HCT116 (cell line): ENCODE results near the gene ZNF367. TPM values are rescaled to one million over a fixed set of nuclear protein-coding genes. Genes with fewer than 3 reads are reported as not detected.

ENCODE experiments used
- ATAC-seq: fragments of 200-7000 bp; cut with Tn5 transposase; 2 replicates; pipeline ENCODE4 v1.9.1; 2020; ENCODE audit warnings: mild to moderate bottlenecking, moderate library complexity
- BruUV-seq: library from RNA; stranded (reverse); fragments of 400-500 nt; replicated peaks from 2 replicates; lab custom pipeline; 2021; lab: Mats Ljungman, UMichigan
- CTCF ChIA-PET: fragments of 300-600 bp; sonication (Branson Sonifier 250); formaldehyde crosslinking; loops from one replicate; lab custom pipeline; 2021; ENCODE audit warnings: antibody characterized with exemption; lab: Charles Lee
- POLR2A ChIA-PET: fragments of 300-600, 350-600 bp; sonication (Branson Sonifier 250); formaldehyde crosslinking; loops from one replicate; lab custom pipeline; 2021; ENCODE audit warnings: antibody characterized with exemption; lab: Charles Lee
- RAD21 ChIA-PET, 2 experiments: fragments of 300-600 bp; sonication (Branson Sonifier 250); formaldehyde crosslinking; loops; one replicate each; lab custom pipeline; 2023; ENCODE audit warnings: low total read pairs in 2 of 2; ENCODE audit not compliant: uncharacterized antibody in 2 of 2, unreplicated experiment in 2 of 2, low non-redundant PET in 1 of 2; lab: Charles Lee
- DNase-seq: peaks from one replicate; pipeline ENCODE4 v3.0.0-alpha.2; 2010; ENCODE audit warnings: low read depth, low spot score
- H2AFZ ChIP-seq: fragments of 200-600 bp; shearing (Covaris generic), sonication (generic); 2 replicates; pipeline ENCODE4 v1.6.1; 2017; ENCODE audit warnings: low read depth, mixed run types, mixed read lengths, antibody characterized with exemption, low read length; ENCODE audit not compliant: poor library complexity, severe bottlenecking
- H3K27ac ChIP-seq: 2 replicates; pipeline ENCODE4 v1.5.1; 2012; ENCODE audit warnings: low read depth, low read length
- H3K27me3 ChIP-seq: fragments of 200-600 bp; sonication (generic); 2 replicates; pipeline ENCODE4 v1.6.1; 2016; ENCODE audit warnings: mixed run types, low read length, mixed read lengths; ENCODE audit not compliant: insufficient read depth
- H3K36me3 ChIP-seq, 2 experiments: fragments of 200-500 bp in 1 of 2; fragments of 200-600 bp in 1 of 2; sonication (Bioruptor generic) in 1 of 2; sonication (generic) in 1 of 2; 2 replicates each; pipeline versions ENCODE4 v1.5.1 to v1.6.1; 2014 to 2016; ENCODE audit warnings: low read length in 2 of 2, inconsistent platforms in 1 of 2, mixed read lengths in 1 of 2, mixed run types in 1 of 2; ENCODE audit not compliant: insufficient read depth in 2 of 2, control insufficient read depth in 1 of 2
- H3K4me1 ChIP-seq, 2 experiments: fragments of 200-600 bp in 1 of 2; sonication (generic) in 1 of 2; 2 replicates each; pipeline versions ENCODE4 v1.5.1 to v1.6.1; 2012 to 2017; ENCODE audit warnings: low read length in 2 of 2, inconsistent platforms in 1 of 2, mild to moderate bottlenecking in 1 of 2, mixed read lengths in 1 of 2, mixed run types in 1 of 2, moderate library complexity in 1 of 2; ENCODE audit not compliant: insufficient read depth in 2 of 2, control insufficient read depth in 1 of 2
- H3K4me2 ChIP-seq: fragments of 200-600 bp; sonication (generic); 2 replicates; pipeline ENCODE4 v1.6.1; 2017; ENCODE audit warnings: mixed run types, low read length, mixed read lengths
- H3K4me3 ChIP-seq, 2 experiments: fragments of 200-600 bp in 1 of 2; sonication (generic) in 1 of 2; replicated peaks in 1 of 2; 2 replicates each; pipeline ENCODE4 v1.5.1; 2011 to 2016; ENCODE audit warnings: low read length in 2 of 2, control low read depth in 1 of 2, low read depth in 1 of 2, mild to moderate bottlenecking in 1 of 2, mixed read lengths in 1 of 2, mixed run types in 1 of 2
- H3K79me2 ChIP-seq: fragments of 200-600 bp; sonication (generic); 2 replicates; pipeline ENCODE4 v1.6.1; 2017; ENCODE audit warnings: mild to moderate bottlenecking, mixed run types, low read length, moderate library complexity, mixed read lengths; ENCODE audit not compliant: insufficient read depth
- H3K9ac ChIP-seq: fragments of 200-600 bp; sonication (generic); 2 replicates; pipeline ENCODE4 v1.6.1; 2016; ENCODE audit warnings: low read length, mixed read lengths
- H3K9me2 ChIP-seq: fragments of 200-600 bp; sonication (generic), shearing (Covaris generic); 2 replicates; pipeline ENCODE4 v1.6.1; 2017; ENCODE audit warnings: mixed run types, mild to moderate bottlenecking, moderate library complexity; ENCODE audit not compliant: insufficient read depth
- H3K9me3 ChIP-seq, 2 experiments: fragments of 200-500 bp in 1 of 2; fragments of 200-600 bp in 1 of 2; sonication (Bioruptor generic) in 1 of 2; sonication (generic) in 1 of 2; 2 replicates each; pipeline ENCODE4 v1.6.1; 2014 to 2017; ENCODE audit warnings: low read length in 2 of 2, mixed read lengths in 2 of 2, inconsistent platforms in 1 of 2, low read depth in 1 of 2, mild to moderate bottlenecking in 1 of 2, mixed run types in 1 of 2, moderate library complexity in 1 of 2; ENCODE audit not compliant: control insufficient read depth in 1 of 2, insufficient read depth in 1 of 2
- H4K20me1 ChIP-seq: fragments of 200-600 bp; sonication (generic), shearing (Covaris generic); 2 replicates; pipeline ENCODE4 v1.6.1; 2017; ENCODE audit warnings: mixed run types, mild to moderate bottlenecking, moderate library complexity; ENCODE audit not compliant: insufficient read depth
- CEBPB ChIP-seq: IDR thresholded peaks from 2 replicates; pipeline ENCODE4 v1.6.1; 2012; ENCODE audit warnings: low read depth
- ELF1 ChIP-seq: IDR thresholded peaks from 2 replicates; pipeline ENCODE4 v1.6.1; 2012; ENCODE audit warnings: low read depth, borderline replicate concordance
- POLR2A ChIP-seq: IDR thresholded peaks from 2 replicates; pipeline ENCODE4 v1.7.0; 2011; ENCODE audit warnings: borderline replicate concordance; ENCODE audit not compliant: insufficient read depth, insufficient read length; ENCODE audit errors: extremely low read depth
- POLR2AphosphoS5 ChIP-seq: IDR thresholded peaks from 2 replicates; pipeline ENCODE4 v1.6.1; 2011; ENCODE audit warnings: mild to moderate bottlenecking, low read depth, low read length, moderate library complexity
- SP1 ChIP-seq: IDR thresholded peaks from 2 replicates; pipeline ENCODE4 v1.6.1; 2012; ENCODE audit warnings: low read depth
- intact Hi-C: fragments of 100-400 bp; cut with micrococcal nuclease; formaldehyde crosslinking; loops from 2 replicates; pipeline ENCODE4 v1.10.0; 2022
- total RNA-seq: library from RNA; stranded (reverse); gene quantifications from one replicate; pipeline ENCODE4 v1.2.1, GENCODE V29; 2021; ENCODE audit not compliant: unreplicated experiment
- TF ChIP-seq, protein P1 (sequence below): IDR thresholded peaks from 2 replicates; pipeline ENCODE4 v1.6.1; 2012
- TF ChIP-seq, protein P2 (sequence below), 3 experiments: fragments of 200-600 bp in 1 of 3; sonication (generic) in 1 of 3; IDR thresholded peaks in 2 of 3; conservative IDR thresholded peaks in 1 of 3; 2 replicates each; pipeline ENCODE4 v1.5.1; 2012 to 2017; ENCODE audit warnings: low read depth in 2 of 3, low read length in 2 of 3, antibody characterized with exemption in 1 of 3, borderline replicate concordance in 1 of 3, control low read depth in 1 of 3, mild to moderate bottlenecking in 1 of 3, mixed read lengths in 1 of 3, mixed run types in 1 of 3, moderate library complexity in 1 of 3; ENCODE audit not compliant: insufficient read depth in 1 of 3

The ZNF367 gene
- total RNA-seq, 1 experiment from 2014 or later, result 18.1 TPM

DNA sequence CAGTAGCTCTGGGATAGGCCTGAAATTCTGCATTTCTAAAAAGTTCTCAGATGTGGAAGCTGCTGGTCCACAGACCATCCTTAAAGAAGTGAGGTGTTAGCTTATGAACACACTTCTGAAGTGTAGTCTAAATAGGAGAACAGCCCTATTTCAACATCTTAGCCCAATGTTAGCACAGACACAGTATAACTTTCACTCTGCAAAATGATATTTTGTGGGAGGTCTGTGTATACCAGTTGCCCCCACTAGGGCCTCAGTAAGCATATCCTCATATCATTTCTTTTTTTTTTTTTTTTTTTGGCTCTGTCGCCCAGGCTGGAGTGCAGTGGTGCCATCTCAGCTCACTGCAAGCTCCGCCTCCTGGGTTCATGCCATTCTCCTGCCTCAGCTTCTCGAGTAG is 24.3 kb upstream of the ZNF367 start:
- no peak overlapping the region for H3K4me3 ChIP-seq
- H3K27me3 ChIP-seq, result no peaks in the 10 kb centered on the region
- H3K36me3 ChIP-seq, result no peaks in the 10 kb centered on the region
- intact Hi-C loops, result no loop called here
- H2AFZ ChIP-seq, result peak overlapping the region; percentile 43
- no peak for TF ChIP-seq POLR2AphosphoS5
- TF ChIP-seq SP1, result no peak
- TF ChIP-seq, protein P1, sequence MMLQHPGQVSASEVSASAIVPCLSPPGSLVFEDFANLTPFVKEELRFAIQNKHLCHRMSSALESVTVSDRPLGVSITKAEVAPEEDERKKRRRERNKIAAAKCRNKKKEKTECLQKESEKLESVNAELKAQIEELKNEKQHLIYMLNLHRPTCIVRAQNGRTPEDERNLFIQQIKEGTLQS, result no peak
- no peak for TF ChIP-seq POLR2A
- TF ChIP-seq, protein P2, sequence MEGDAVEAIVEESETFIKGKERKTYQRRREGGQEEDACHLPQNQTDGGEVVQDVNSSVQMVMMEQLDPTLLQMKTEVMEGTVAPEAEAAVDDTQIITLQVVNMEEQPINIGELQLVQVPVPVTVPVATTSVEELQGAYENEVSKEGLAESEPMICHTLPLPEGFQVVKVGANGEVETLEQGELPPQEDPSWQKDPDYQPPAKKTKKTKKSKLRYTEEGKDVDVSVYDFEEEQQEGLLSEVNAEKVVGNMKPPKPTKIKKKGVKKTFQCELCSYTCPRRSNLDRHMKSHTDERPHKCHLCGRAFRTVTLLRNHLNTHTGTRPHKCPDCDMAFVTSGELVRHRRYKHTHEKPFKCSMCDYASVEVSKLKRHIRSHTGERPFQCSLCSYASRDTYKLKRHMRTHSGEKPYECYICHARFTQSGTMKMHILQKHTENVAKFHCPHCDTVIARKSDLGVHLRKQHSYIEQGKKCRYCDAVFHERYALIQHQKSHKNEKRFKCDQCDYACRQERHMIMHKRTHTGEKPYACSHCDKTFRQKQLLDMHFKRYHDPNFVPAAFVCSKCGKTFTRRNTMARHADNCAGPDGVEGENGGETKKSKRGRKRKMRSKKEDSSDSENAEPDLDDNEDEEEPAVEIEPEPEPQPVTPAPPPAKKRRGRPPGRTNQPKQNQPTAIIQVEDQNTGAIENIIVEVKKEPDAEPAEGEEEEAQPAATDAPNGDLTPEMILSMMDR (IDR thresholded peaks at IDR 0.05 in 2 of 3, conservative IDR thresholded peaks at IDR 0.05 in 1 of 3; ENCODE audit: borderline replicate concordance in 1 of 3, insufficient read depth in 1 of 3, low read depth in 2 of 3, low read length in 2 of 3), result peak in 1 of 3 experiments; percentile 18; a peak in 1 of 6 replicates
- TF ChIP-seq ELF1, result no peak
- no peak for TF ChIP-seq CEBPB
- no peak overlapping the region for H3K4me2 ChIP-seq
- CTCF ChIA-PET, result interaction anchor here (0.8 to 1.5 kb wide), 3 partner anchors 8 to 223 kb away, joined by 3 to 10 read pairs (median 3); partner anchors contain the start of gene HABP4
- POLR2A ChIA-PET, result no interaction called here
- RAD21 ChIA-PET, result interaction anchor here in 1 of 2 experiments (0.5 to 1.4 kb wide), 2 partner anchors 99 to 212 kb away, joined by 3 to 4 read pairs; no protein-coding TSS in a partner anchor
- H3K4me1 ChIP-seq, result no peaks in the 10 kb centered on the region
- no peak overlapping the region for H3K27ac ChIP-seq
- peak; percentile 70 for ATAC-seq
- no peaks in the 10 kb centered on the region for H3K79me2 ChIP-seq
- no TSS peak for BruUV-seq
- H4K20me1 ChIP-seq, result no peaks in the 10 kb centered on the region
- 0 out of 4 replicates have a peak, but pooled peaks cover 0 to 3% of the 10 kb centered on the region in 2 experiments for H3K9me3 ChIP-seq
- H3K9me2 ChIP-seq, result no peaks in the 10 kb centered on the region
- no peak overlapping the region for H3K9ac ChIP-seq
- no peak for DNase-seq
